ENCODE data around the gene PCDHGB4. TPM values are rescaled to one million over a fixed set of nuclear protein-coding genes. Genes with fewer than 3 reads are reported as not detected.
"Not testable (repeated sequence)": the region's sequence is repeated elsewhere in the genome, so short reads cannot be mapped to it uniquely, and the experiment has no call there.

Gene PCDHGB4
- total RNA-seq, 4 donors from 2014 or later, result 3.1 to 14.8 (median 6.0) TPM

DNA sequence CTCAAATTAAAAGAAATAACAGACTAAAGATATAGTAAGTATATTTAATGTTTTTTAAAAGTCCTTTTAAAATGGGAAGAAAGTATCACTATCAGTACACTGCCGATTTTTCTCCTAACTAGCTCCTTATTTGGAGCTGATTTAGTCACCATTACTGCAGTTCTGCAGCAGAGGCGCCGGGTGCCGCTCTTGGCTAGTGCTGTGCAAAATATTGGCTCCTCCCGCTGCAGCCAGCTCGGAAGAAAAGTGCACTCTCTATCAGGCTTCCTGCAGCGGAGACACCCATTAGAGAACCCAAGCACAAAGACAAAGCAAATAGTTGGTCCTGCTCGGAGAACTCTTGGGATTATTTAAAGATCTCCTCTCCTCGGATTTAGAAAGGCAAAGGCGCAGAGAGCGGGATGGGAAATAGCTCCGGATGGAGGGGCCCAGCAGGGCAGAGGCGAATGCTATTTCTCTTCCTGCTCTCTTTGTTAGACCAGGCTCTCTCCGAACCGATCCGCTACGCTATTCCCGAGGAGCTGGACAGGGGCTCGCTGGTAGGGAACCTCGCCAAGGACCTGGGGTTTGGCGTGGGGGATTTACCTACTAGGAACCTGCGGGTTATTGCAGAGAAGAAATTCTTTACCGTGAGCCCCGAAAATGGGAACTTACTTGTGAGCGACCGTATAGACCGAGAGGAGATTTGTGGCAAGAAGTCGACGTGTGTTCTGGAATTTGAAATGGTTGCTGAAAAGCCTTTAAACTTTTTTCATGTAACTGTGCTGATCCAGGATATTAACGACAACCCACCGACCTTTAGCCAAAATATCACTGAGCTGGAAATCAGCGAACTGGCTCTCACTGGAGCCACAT, 17.3 kb upstream of the PCDHGB4 start, which contains the start of gene PCDHGB3:
PCDHGB3 (plus strand) TSS at position 249 of the 855 bp plus-strand sequence; CDS start at position 402, 153 bp downstream.
- no peak for ATAC-seq
- WGBS, 2 donors (ENCODE audit: low coverage in 1 of 2), result 20 to 23% methylated on average over 13 to 22 of the region's 32 CpGs
- Histone ChIP-seq H3K4me1 (no peaks in the 10 kb centered on the region), H3K36me3 (no peaks in the 10 kb centered on the region), H3K27me3 (peaks cover 23% of the 10 kb centered on the region), H3K4me3 (peak within 1 kb of the TSS in 1 of 2 donors; percentile 25), H3K9me3 (peaks cover 3 to 100% (median 9%) of the 10 kb centered on the region in 3 donors), H3K27ac (no peak within 1 kb of the TSS)
- no peak for TF ChIP-seq POLR2AphosphoS5 (IDR thresholded peaks at IDR 0.05)
- TF ChIP-seq, protein P1, sequence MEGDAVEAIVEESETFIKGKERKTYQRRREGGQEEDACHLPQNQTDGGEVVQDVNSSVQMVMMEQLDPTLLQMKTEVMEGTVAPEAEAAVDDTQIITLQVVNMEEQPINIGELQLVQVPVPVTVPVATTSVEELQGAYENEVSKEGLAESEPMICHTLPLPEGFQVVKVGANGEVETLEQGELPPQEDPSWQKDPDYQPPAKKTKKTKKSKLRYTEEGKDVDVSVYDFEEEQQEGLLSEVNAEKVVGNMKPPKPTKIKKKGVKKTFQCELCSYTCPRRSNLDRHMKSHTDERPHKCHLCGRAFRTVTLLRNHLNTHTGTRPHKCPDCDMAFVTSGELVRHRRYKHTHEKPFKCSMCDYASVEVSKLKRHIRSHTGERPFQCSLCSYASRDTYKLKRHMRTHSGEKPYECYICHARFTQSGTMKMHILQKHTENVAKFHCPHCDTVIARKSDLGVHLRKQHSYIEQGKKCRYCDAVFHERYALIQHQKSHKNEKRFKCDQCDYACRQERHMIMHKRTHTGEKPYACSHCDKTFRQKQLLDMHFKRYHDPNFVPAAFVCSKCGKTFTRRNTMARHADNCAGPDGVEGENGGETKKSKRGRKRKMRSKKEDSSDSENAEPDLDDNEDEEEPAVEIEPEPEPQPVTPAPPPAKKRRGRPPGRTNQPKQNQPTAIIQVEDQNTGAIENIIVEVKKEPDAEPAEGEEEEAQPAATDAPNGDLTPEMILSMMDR (IDR thresholded peaks at IDR 0.05), result peak in 1 of 4 experiments; percentile 25

DNA sequence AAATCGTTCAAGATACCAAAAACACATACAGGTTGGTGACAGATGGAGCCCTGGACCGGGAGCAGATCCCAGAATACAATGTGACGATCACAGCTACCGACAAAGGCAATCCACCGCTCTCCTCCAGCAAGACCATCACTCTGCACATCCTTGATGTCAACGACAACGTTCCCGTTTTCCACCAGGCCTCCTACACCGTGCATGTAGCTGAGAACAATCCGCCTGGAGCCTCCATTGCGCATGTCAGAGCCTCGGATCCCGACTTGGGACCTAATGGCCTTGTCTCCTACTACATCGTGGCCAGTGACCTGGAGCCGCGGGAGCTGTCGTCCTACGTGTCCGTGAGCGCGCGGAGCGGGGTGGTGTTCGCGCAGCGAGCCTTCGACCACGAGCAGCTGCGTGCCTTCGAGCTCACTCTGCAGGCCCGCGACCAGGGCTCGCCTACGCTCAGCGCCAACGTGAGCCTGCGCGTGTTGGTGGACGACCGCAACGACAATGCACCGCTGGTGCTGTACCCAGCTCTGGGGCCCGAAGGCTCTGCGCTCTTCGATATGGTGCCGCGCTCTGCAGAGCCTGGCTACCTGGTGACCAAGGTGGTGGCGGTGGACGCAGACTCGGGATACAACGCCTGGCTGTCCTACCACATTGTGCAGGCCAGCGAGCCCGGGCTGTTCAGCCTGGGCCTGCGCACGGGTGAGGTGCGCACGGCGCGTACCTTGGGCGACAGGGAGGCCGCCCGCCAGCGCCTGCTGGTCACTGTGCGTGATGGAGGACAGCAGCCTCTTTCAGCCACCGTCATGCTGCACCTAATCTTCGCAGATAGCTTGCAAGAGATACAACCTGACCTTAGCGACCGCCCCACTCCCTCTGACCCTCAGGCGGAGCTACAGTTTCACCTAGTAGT, 15.7 kb upstream of the PCDHGB4 start:
- no peak for ATAC-seq
- H3K36me3 ChIP-seq, result no peaks in the 10 kb centered on the region
- peaks cover 3 to 100% (median 6%) of the 10 kb centered on the region in 3 donors for H3K9me3 ChIP-seq

DNA sequence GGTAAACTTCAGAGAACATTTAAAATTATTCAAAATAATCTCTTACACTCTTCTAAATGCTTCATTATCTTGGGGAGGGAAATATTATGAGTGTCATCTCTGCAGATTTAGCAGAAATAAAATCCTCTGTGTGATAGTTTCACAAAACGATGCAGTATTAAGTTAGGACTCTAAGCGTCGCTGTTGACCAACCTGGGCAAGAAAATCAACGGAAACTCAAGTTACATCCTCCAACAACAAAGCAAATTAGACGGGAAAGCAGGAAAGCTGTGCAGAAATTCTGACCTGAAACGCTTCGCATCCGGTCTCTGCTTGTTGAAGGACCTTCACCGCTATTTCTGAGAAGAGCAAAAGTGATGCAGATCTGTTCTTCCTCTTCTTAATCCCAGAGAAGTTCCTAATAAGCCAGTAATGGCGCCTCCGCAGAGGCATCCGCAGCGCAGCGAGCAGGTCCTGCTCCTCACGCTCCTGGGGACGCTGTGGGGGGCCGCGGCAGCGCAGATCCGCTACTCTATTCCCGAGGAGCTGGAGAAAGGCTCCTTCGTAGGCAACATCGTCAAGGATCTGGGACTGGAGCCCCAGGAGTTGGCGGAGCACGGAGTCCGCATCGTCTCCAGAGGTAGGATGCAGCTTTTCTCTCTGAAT, 13.7 kb upstream of the PCDHGB4 start, which contains the start of gene PCDHGA6:
PCDHGA6 (plus strand) TSS at position 219 of the 645 bp plus-strand sequence; CDS start at position 412, 193 bp downstream.
- 6 to 8% methylated on average over 9 to 15 of the region's 27 CpGs for WGBS, 2 donors (ENCODE audit: low coverage in 1 of 2)
- Histone ChIP-seq H3K27me3 (peaks cover 10% of the 10 kb centered on the region), H3K27ac (peak within 1 kb of the TSS in 1 of 4 donors; percentile 12), H3K4me1 (no peaks in the 10 kb centered on the region), H3K36me3 (peaks cover 0 to 3% of the 10 kb centered on the region in 2 donors), H3K9me3 (peaks cover 3 to 100% (median 6%) of the 10 kb centered on the region in 3 donors), H3K4me3 (peak within 1 kb of the TSS in 1 of 2 donors; percentile 32)
- ATAC-seq, result no peak
- TF ChIP-seq, protein P1 (IDR thresholded peaks at IDR 0.05), result peak in 3 of 4 experiments; percentile 15 to 40 (median 33)
- TF ChIP-seq POLR2AphosphoS5 (IDR thresholded peaks at IDR 0.05), result no peak

More for the DNA sequence above, 15.7 kb upstream of the PCDHGB4 start:
- WGBS, 2 donors (ENCODE audit: low coverage in 1 of 2), result 27 to 34% methylated on average over 12 to 20 of the region's 69 CpGs
- no peak for TF ChIP-seq POLR2AphosphoS5 (IDR thresholded peaks at IDR 0.05)
- no peak for TF ChIP-seq EP300 (IDR thresholded peaks at IDR 0.05)
- TF ChIP-seq POLR2A (IDR thresholded peaks at IDR 0.05), result no peak
- TF ChIP-seq, protein P1 (IDR thresholded peaks at IDR 0.05), result no peak
- Histone ChIP-seq H3K27ac (no peak overlapping the region), H3K4me3 (no peak overlapping the region), H3K27me3 (peaks cover 10% of the 10 kb centered on the region), H3K4me1 (no peaks in the 10 kb centered on the region)

DNA sequence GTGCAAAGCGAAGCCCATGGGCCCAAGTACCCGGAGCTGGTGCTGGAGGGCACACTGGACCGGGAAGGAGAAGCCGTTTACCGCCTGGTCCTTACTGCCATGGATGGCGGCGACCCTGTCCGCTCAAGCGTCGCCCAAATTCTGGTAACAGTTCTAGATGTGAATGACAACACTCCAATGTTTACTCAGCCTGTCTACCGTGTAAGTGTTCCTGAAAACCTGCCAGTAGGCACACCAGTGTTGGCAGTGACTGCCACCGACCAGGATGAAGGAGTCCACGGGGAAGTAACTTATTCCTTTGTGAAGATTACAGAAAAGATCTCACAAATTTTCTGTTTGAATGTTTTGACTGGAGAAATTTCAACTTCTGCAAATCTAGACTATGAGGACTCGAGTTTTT, 12.9 kb upstream of the PCDHGB4 start:
- peaks cover 3 to 100% (median 6%) of the 10 kb centered on the region in 3 donors for H3K9me3 ChIP-seq
- no peak for TF ChIP-seq POLR2AphosphoS5 (IDR thresholded peaks at IDR 0.05)
- no peak for TF ChIP-seq POLR2A (IDR thresholded peaks at IDR 0.05)
- TF ChIP-seq EP300 (IDR thresholded peaks at IDR 0.05), result no peak
- TF ChIP-seq, protein P1 (IDR thresholded peaks at IDR 0.05), result no peak
- H3K27ac ChIP-seq, result no peak overlapping the region
- peaks cover 0 to 3% of the 10 kb centered on the region in 2 donors for H3K36me3 ChIP-seq
- no peaks in the 10 kb centered on the region for H3K4me1 ChIP-seq
- ATAC-seq, result no peak
- 53 to 58% methylated on average over 3 to 6 of the region's 14 CpGs for WGBS, 2 donors (ENCODE audit: low coverage in 1 of 2)
- no peak overlapping the region for H3K4me3 ChIP-seq
- peaks cover 10% of the 10 kb centered on the region for H3K27me3 ChIP-seq

DNA sequence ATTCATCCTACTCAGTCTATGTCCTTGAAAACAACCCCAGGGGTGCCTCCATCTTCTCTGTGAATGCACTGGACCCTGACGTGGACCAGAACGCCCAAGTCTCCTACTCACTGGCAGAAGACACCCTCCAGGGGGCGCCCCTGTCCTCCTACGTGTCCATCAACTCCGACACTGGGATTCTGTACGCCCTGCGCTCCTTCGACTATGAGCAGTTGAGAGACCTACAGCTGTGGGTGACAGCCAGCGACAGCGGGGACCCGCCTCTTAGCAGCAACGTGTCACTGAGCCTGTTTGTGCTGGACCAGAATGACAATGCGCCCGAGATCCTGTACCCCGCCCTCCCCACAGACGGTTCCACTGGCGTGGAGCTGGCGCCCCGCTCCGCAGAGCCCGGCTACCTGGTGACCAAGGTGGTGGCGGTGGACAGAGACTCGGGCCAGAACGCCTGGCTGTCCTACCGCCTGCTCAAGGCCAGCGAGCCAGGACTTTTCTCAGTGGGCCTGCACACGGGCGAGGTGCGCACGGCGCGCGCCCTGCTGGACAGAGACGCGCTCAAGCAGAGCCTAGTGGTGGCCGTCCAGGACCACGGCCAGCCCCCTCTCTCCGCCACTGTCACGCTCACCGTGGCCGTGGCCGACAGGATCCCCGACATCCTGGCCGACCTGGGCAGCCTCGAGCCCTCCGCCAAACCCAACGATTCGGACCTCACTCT, 11.9 kb upstream of the PCDHGB4 start:
- peaks cover 3 to 98% (median 6%) of the 10 kb centered on the region in 3 donors for H3K9me3 ChIP-seq
- 35% methylated on average over 14 of the region's 48 CpGs; no CpG with 5 or more reads in 1 of the 2 donors for WGBS, 2 donors (ENCODE audit: low coverage in 1 of 2)
- H3K36me3 ChIP-seq, H3K4me1 ChIP-seq, H3K27ac ChIP-seq, H3K4me3 ChIP-seq, ATAC-seq, H3K27me3 ChIP-seq: not testable (repeated sequence)
